ENCODE data around the gene TPGS1. TPM values are rescaled to one million over a fixed set of nuclear protein-coding genes. Genes with fewer than 3 reads are reported as not detected.

The TPGS1 gene
- total and polyA plus RNA-seq, 10 donors = 9.8 to 24.4 (median 19.5) TPM

DNA sequence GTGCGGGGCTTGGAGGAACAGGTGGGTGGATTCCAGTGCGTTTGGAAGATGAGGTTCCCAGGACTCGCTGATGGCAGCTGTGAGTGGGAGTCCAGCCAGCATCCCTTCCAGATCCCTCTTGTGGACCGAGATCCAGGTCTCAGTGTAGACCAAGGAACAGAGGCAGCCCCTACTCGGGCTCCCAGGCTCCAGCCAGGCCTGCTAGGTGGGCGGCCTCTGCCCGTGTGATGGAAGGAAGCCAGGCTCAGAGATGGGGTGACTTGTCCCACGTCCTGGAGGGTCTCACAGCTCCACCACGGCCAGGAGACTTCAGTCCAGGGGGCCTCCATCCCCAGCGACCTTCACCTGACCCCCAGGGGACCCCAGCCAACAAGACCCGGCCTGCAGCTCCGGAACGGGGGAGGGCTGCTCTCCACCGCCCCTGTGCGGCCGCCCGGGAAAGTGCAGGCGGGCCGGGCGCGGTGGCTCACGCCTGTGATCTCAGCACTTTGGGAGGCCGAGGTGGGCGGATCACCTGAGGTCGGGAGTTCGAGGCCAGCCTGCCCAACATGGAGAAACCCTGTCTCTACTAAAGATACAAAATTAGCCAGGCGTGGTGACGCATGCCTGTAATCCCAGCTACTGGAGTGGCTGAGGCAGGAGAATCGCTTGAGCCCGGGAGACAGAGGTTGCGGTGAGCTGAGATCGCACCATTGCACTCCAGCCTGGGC, 11.7 kb upstream of the TPGS1 start:
- Histone ChIP-seq H3K9me3 (no peaks in the 10 kb centered on the region), H3K27me3 (replicated peaks in 1 of 7) (peaks cover 8 to 58% (median 26%) of the 10 kb centered on the region in 7 donors), H3K4me3 (peak overlapping the region in 2 of 8 donors; percentile 17 to 28), H3K4me1 (peaks cover 5 to 57% (median 31%) of the 10 kb centered on the region in 6 donors), H3K36me3 (no peaks in the 10 kb centered on the region), H3K27ac (peak overlapping the region in 4 of 8 donors; percentile 24 to 52 (median 46))
- DNase-seq = peak; percentile 87
- TF ChIP-seq, protein P1, sequence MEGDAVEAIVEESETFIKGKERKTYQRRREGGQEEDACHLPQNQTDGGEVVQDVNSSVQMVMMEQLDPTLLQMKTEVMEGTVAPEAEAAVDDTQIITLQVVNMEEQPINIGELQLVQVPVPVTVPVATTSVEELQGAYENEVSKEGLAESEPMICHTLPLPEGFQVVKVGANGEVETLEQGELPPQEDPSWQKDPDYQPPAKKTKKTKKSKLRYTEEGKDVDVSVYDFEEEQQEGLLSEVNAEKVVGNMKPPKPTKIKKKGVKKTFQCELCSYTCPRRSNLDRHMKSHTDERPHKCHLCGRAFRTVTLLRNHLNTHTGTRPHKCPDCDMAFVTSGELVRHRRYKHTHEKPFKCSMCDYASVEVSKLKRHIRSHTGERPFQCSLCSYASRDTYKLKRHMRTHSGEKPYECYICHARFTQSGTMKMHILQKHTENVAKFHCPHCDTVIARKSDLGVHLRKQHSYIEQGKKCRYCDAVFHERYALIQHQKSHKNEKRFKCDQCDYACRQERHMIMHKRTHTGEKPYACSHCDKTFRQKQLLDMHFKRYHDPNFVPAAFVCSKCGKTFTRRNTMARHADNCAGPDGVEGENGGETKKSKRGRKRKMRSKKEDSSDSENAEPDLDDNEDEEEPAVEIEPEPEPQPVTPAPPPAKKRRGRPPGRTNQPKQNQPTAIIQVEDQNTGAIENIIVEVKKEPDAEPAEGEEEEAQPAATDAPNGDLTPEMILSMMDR (IDR thresholded peaks at IDR 0.05 in 8 of 11, conservative IDR thresholded peaks at IDR 0.05 in 3 of 11) = peak; percentile 54 to 91 (median 80)
- TF ChIP-seq POLR2AphosphoS5 (IDR thresholded peaks at IDR 0.05) = peak in 2 of 3 donors; percentile 20 to 62
- TF ChIP-seq POLR2A (IDR thresholded peaks at IDR 0.05) = no peak
- 14 to 26% (median 17%) methylated on average over 28 to 32 of the region's 32 CpGs for WGBS, 5 donors
- intact Hi-C loops (cut with DNase I; ENCODE audit: low total_unique reads) = no loop called here

GRCh38 chr19:496112-496665, 11.1 kb upstream of the TPGS1 start, which contains the start of gene MADCAM1:
MADCAM1 (plus strand) TSS chr19:496486; CDS start chr19:496500, 14 bp downstream.
- Histone ChIP-seq H3K4me3 (peak within 1 kb of the TSS in 2 of 8 donors; percentile 18 to 51), H3K27me3 (replicated peaks in 1 of 7) (peaks cover 8 to 58% (median 26%) of the 10 kb centered on the region in 7 donors), H3K9me3 (no peaks in the 10 kb centered on the region), H3K4me1 (peaks cover 5 to 51% (median 31%) of the 10 kb centered on the region in 6 donors), H3K36me3 (no peaks in the 10 kb centered on the region), H3K27ac (peak within 1 kb of the TSS in 4 of 8 donors; percentile 24 to 52 (median 46))
- TF ChIP-seq POLR2A (IDR thresholded peaks at IDR 0.05) (no peak), POLR2AphosphoS5 (IDR thresholded peaks at IDR 0.05) (no peak)
- TF ChIP-seq, protein P1 (IDR thresholded peaks at IDR 0.05 in 8 of 11, conservative IDR thresholded peaks at IDR 0.05 in 3 of 11) = no peak
- intact Hi-C loops (cut with DNase I; ENCODE audit: low total_unique reads) = no loop called here
- no peak for DNase-seq
- WGBS, 5 donors = 10 to 15% (median 12%) methylated on average over 16 to 33 of the region's 33 CpGs

- H3K27ac ChIP-seq = no peak overlapping the region
- peaks cover 8 to 58% (median 26%) of the 10 kb centered on the region in 7 donors for H3K27me3 ChIP-seq (replicated peaks in 1 of 7)
- no peak for TF ChIP-seq POLR2A (IDR thresholded peaks at IDR 0.05)
- no peak for TF ChIP-seq POLR2AphosphoS5 (IDR thresholded peaks at IDR 0.05)
- TF ChIP-seq, protein P1 (IDR thresholded peaks at IDR 0.05 in 8 of 11, conservative IDR thresholded peaks at IDR 0.05 in 3 of 11) = no peak
- no peak for DNase-seq
- H3K4me3 ChIP-seq = peak overlapping the region in 1 of 8 donors; percentile 51
- H3K9me3 ChIP-seq = no peaks in the 10 kb centered on the region
- peaks cover 5 to 52% (median 31%) of the 10 kb centered on the region in 6 donors for H3K4me1 ChIP-seq
- no peaks in the 10 kb centered on the region for H3K36me3 ChIP-seq
- WGBS, 5 donors = 6 to 13% (median 13%) methylated on average over 6 to 18 of the region's 18 CpGs
- intact Hi-C loops (cut with DNase I; ENCODE audit: low total_unique reads) = no loop called here
These were observed 10.3 kb upstream of the TPGS1 start for GRCh38 chr19:496986-497385.

- peak; percentile 78 for DNase-seq
- no peaks in the 10 kb centered on the region for H3K36me3 ChIP-seq
- H3K4me1 ChIP-seq = peaks cover 5 to 57% (median 31%) of the 10 kb centered on the region in 6 donors
- no peaks in the 10 kb centered on the region for H3K9me3 ChIP-seq
- no peak for TF ChIP-seq POLR2AphosphoS5 (IDR thresholded peaks at IDR 0.05)
- TF ChIP-seq, protein P1 (IDR thresholded peaks at IDR 0.05 in 8 of 11, conservative IDR thresholded peaks at IDR 0.05 in 3 of 11) = no peak
- no peak for TF ChIP-seq POLR2A (IDR thresholded peaks at IDR 0.05)
- peaks cover 8 to 58% (median 26%) of the 10 kb centered on the region in 7 donors for H3K27me3 ChIP-seq (replicated peaks in 1 of 7)
- peak overlapping the region in 3 of 8 donors; percentile 7 to 51 (median 18) for H3K4me3 ChIP-seq
- WGBS, 5 donors = 0 to 4% (median 2%) methylated on average over 6 to 36 of the region's 36 CpGs
- intact Hi-C loops (cut with DNase I; ENCODE audit: low total_unique reads) = no loop called here
- H3K27ac ChIP-seq = no peak overlapping the region
These were observed 9.8 kb upstream of the TPGS1 start for GRCh38 chr19:497491-497868.
